IPS-15b (cell line): Measurements from ENCODE around the gene LBR.
A peak's percentile ranks its signal among the peaks of the same experiment; 100 is the strongest.
"Not testable (repeated sequence)": the region's sequence is repeated elsewhere in the genome, so short reads cannot be mapped to it uniquely, and the experiment has no call there.

Source experiments
- H3K27me3 ChIP-seq: one replicate; pipeline ENCODE4 v1.6.1; 2013; ENCODE audit warnings: low read length; ENCODE audit not compliant: control insufficient read depth, insufficient read depth
- H3K36me3 ChIP-seq: one replicate; pipeline ENCODE4 v1.6.1; 2013; ENCODE audit warnings: low read length; ENCODE audit not compliant: control insufficient read depth, insufficient read depth
- H3K4me1 ChIP-seq: one replicate; pipeline ENCODE4 v1.6.1; 2013; ENCODE audit warnings: mild to moderate bottlenecking, low read length; ENCODE audit not compliant: control insufficient read depth, insufficient read depth
- H3K4me3 ChIP-seq: one replicate; pipeline ENCODE4 v1.5.1; 2013; ENCODE audit warnings: low read depth, low read length
- H3K9ac ChIP-seq: one replicate; pipeline ENCODE4 v1.6.1; 2013; ENCODE audit warnings: low read depth, mild to moderate bottlenecking, low read length
- H3K9me3 ChIP-seq: one replicate; pipeline ENCODE4 v1.6.1; 2013; ENCODE audit warnings: mild to moderate bottlenecking, low read length; ENCODE audit not compliant: control insufficient read depth, insufficient read depth

LBR gene

DNA sequence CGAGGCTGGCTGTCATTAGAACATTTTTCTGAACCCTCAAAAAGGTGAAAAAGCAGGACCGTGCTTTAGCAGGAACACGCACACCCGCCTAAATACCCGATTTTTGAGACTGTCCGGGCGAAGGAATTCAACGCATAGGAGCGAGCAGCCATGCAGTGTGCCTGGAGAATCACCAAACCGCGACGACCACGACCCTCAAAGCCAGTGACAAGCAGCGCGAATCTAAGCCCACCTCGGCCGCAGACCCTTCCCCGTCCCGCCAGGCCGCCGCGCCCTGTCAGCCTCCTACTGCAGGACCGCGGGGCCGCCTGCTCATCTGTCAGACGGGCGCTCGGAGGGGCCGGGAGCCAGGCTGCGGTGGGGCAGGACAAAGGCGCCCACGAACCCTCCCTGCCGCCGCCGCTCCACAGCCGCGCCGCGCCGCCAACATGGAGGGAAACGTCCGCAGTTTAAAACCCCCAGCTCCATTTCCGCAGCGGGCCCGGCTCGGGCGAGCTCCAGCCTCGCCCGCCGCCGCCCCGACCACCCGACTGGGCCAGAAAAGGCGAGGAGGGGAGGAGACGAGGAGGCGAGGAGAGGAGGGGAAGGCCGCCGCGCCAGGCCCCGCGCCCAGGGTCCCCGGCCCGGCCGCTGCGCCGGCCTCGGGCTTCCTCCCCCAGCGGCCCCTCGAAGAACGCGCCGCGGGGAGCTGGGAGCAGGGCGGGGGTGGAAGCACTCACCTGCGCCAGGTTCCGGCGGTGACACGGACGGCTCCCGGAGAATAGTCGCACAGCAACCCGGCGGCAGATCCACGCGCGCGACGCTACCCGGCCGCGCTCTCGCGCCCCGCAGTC, at the start of gene LBR:
LBR (minus strand) TSS at position 804 of the 833 bp plus-strand sequence. CDS start 3,963 bp downstream, outside the sequence.
- Histone ChIP-seq H3K36me3 (peaks cover 4% of the 10 kb centered on the region), H3K9me3 (peaks cover 3% of the 10 kb centered on the region), H3K4me1 (peaks cover 11% of the 10 kb centered on the region), H3K27me3 (peaks cover 22% of the 10 kb centered on the region), H3K9ac (peak within 1 kb of the TSS; percentile 82), H3K4me3 (peak within 1 kb of the TSS; percentile 92)

DNA sequence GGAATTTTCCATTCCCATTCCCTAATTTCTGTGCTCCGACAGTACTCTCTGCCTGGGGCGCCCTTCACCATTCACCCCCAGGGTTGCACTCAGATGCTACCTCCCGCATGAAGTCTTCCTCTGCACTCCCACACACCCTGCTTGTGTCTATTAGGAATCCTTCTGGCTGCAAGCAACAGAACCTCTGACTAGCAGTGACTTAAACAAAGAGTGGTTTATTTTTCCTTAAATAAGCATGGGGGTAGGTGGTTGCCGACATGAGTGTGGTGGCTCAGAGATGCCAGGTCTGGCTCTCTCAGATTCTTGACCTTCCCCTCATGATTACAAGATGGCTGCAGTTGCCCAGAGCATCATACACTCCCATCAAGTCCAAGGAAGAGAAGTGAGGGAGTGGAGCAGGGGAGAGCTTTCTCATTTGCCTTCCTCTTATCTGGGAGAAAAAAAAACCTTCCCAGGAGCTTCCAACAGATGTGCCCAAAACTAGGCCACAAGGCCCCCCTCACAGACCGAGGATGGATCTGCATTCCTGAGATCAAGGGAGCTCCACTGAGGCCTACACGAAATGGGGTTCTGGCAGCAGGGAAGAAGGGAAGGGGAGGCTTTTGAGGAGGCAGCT, 49.6 kb upstream of the LBR start:
- Histone ChIP-seq H3K4me1 (peaks cover 4% of the 10 kb centered on the region), H3K9ac (no peak overlapping the region), H3K36me3 (no peaks in the 10 kb centered on the region), H3K4me3 (no peak overlapping the region), H3K9me3 (no peaks in the 10 kb centered on the region), H3K27me3 (no peaks in the 10 kb centered on the region)

DNA sequence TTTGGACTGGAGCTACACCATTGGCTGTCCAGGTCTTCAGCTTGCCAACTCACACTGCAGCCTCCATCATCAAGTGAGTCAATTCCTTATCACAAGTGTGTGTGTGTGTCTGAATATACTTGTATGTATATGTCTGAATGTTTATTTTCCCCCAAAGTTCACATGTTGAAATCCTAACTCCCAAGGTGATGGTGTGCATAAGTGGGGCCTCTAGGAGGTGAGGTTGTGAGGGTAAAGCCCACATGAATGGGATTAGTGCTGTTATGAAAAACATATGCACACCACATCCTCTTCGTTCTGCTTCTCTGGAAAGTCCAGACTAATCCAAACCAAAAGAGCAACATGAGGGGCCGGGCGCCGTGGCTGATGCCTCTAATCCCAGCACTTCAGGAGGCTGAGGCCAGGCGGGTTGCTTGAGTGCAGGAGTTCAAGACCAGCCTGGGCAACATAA, 48.7 kb upstream of the LBR start:
- no peak overlapping the region for H3K4me3 ChIP-seq
- peaks cover 4% of the 10 kb centered on the region for H3K4me1 ChIP-seq
- H3K9me3 ChIP-seq = no peaks in the 10 kb centered on the region
- H3K27me3 ChIP-seq = no peaks in the 10 kb centered on the region
- no peak overlapping the region for H3K9ac ChIP-seq
- no peaks in the 10 kb centered on the region for H3K36me3 ChIP-seq

DNA sequence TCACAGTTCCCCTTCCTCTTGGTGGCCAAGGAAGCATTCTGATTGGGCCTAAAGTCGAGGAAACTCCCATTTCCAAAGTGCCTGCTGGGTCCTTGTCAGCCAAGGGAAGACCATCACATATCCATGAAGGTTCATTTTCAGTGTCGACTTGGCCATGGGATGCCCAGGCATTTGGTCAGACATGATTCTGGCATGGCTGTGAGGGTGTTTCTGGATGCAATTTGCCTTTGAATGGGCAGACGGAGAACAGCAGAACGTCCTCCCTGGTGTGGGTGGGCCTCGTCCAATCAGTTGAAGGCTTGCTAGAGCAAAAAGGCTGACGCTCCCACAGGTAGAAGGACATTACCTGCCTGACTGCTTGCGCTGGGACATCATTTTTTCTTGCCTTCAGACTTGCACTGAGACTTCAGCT, 48.3 kb upstream of the LBR start:
- H3K9ac ChIP-seq = no peak overlapping the region
- H3K9me3 ChIP-seq = no peaks in the 10 kb centered on the region
- H3K4me3 ChIP-seq = no peak overlapping the region
- no peaks in the 10 kb centered on the region for H3K36me3 ChIP-seq
- peaks cover 4% of the 10 kb centered on the region for H3K4me1 ChIP-seq
- H3K27me3 ChIP-seq = no peaks in the 10 kb centered on the region

DNA sequence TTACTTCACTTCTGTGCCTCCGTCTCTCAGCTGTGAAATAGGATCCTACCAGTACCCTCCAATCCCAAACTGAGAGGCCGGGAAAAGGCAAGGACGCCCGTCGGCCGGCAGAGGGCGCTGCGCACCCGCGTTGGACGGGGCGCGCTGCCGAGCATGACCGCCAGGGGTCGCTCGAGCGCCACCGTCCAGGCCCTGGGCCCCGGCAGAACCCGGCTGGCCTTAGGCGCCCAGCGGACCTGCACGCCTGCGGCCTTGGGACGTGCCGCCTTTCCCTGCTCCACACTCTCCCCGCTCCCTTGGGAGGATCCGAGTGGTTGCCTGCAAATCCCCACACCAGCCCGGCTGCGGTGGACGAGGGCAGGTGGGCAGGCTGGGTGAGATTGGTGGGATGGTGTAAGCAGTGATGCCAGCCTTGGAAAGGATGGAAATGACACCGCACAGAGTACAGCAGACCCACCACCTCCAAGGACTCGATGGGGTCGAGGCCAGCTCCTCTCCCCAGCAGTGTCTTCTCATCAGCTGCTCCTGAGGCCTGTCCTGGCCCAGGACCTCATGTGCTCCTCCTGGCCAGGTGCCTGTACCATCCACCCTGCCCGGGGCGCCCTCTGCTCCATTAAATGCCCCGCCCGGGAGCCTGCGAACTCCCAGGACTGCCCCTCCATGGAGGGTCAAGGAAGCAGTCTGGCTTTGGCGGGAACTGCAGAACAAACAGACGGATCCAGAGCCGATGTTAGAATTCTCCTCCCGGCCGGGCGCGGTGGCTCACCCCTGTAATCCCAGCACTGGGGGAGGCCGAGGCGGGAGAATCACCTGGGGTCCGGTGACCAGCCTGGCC, 47.4 kb upstream of the LBR start:
- Histone ChIP-seq H3K4me3 (no peak overlapping the region), H3K9ac (no peak overlapping the region), H3K4me1 (peaks cover 4% of the 10 kb centered on the region), H3K27me3 (no peaks in the 10 kb centered on the region), H3K36me3 (no peaks in the 10 kb centered on the region), H3K9me3 (no peaks in the 10 kb centered on the region)

DNA sequence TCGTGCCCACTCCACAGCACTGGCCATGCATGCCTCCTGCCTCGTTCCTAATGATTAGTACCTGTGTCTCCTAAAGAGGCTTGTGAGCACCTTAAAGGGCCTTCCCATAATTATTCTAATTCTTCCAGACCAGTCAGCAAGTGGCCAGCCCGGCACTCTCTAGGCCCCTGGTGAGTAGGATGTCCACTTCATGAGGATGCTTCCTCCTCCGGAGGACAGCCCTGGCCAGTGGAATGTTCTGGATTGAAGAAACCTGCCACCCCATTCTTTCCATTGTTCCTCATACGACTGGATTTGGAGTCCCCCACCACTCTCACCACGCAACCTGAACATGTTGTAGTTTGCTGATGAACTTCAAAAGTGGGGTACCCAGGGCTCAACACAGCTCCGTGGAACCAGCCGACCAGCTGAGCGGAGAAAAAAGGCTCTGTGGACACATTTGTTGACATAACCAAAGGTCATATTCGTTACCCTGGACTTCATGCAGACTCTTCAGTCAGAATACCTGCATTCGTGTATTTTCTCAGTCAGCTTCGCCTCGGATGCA, 46.7 kb upstream of the LBR start:
- Histone ChIP-seq H3K27me3 (no peaks in the 10 kb centered on the region), H3K4me3 (no peak overlapping the region), H3K4me1 (peaks cover 4% of the 10 kb centered on the region), H3K9me3 (no peaks in the 10 kb centered on the region), H3K36me3 (no peaks in the 10 kb centered on the region), H3K9ac (no peak overlapping the region)

DNA sequence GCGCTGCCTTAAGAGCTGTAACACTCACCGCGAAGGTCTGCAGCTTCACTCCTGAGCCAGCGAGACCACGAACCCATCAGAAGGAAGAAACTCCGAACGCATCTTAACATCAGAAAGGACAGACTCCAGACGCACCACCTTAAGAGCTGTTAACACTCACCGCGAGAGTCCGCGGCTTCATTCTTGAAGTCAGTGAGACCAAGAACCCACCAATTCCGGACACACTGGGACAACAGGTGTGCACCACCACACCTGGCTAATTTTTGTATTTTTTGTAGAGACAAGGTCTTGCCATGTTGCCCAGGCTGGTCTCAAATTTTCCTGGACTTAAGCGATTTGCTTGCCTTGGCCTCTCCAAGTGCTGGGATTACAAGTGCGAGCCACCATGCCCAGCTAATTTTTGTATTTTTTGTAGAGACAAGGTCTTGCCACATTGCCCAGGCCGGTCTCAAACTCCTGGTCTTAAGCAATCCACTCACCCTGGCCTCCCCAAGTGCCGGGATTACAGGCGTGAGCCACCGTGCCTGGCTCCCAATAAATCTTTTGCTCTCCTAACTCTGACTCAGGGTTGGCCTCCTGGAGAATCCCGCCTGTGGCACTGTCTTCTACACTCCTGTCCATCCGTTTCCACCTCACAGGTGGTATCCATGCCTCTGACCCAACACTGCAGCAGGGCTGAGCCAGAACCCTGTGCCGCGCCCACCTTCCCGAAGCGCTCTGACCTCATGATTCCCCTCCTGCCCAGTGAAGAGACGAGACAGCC, 46.0 kb upstream of the LBR start:
- H3K36me3 ChIP-seq, H3K4me3 ChIP-seq, H3K9ac ChIP-seq, H3K9me3 ChIP-seq, H3K27me3 ChIP-seq, H3K4me1 ChIP-seq: not testable (repeated sequence)

DNA sequence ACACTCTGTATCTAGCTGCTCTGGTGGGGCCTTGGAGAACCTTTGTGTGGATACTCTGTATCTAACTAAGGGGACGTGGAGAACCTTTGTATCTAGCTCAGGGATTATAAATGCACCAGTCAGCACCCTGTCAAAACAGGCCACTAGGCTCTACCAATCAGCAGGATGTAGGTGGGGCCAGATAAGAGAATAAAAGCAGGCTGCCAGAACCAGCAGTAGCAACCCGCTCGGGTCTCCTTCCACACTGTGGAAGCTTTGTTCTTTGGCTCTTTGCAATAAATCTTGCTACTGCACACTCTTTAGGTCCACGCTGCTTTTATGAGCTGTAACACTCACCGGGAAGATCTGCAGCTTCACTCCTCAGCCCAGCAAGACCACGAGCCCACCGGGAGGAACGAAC, 45.4 kb upstream of the LBR start:
- not testable (repeated sequence) for H3K9me3 ChIP-seq, H3K9ac ChIP-seq, H3K36me3 ChIP-seq, H3K4me1 ChIP-seq, H3K4me3 ChIP-seq, H3K27me3 ChIP-seq

DNA sequence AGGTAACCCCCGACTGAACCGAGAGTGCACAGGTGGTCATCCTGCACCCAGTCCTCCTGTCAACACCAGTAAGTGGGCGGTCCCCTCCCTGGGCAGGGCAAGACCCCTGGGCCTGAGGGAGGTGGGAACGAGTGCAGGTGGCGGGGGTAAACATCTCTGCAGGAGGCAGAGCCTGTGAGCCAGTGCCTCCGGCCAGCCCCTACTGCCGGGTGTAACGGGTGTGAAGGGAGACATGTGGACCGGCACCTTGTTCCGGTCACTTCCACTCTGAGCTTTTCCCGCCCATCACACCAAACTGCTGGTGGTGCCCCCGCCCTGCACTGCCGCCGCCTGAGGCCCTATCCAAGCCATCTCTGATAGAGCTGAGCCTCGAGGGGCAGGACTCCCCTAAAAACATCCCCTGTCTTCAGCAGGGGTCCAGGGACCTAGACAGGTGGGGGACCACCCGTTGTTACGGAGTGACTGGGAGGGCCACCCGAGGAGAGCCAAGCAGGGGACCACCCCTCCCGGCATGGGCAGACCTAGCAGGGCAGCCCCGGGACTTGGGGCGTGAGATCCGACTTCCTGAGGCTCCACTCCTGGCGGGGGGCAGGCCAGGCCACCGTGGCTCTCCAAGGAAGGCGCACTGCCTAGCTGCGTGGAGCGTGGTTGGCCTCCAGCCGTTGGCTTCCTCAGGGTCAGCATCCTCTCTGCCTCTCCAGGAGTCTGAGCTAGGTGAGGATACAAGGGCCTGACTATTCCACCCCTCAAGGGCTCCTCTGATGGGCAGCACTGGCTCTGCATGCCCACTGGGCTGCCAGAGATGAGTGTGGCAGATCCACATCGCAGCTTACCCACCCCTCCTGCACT, 43.8 kb upstream of the LBR start:
- Histone ChIP-seq H3K4me3 (no peak overlapping the region), H3K36me3 (no peaks in the 10 kb centered on the region), H3K4me1 (peaks cover 4% of the 10 kb centered on the region), H3K27me3 (no peaks in the 10 kb centered on the region), H3K9ac (no peak overlapping the region), H3K9me3 (no peaks in the 10 kb centered on the region)

DNA sequence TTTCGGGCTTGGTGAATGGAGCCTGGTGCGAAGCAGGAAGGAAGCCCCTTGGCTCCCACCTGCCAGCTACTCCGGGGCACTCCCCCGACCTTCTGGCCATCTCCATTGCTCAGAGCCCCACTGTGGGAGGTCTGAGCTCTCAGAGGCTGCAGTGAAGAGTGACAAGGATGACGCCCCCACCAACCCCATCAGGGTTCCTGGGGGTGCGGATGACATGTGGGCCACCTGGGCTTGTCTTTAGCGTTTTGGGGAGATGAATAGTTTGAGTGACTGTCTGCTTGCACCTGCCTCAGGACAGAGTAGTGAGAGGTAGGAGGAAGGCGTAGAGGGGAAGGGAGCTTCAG, 43.2 kb upstream of the LBR start:
- Histone ChIP-seq H3K27me3 (no peaks in the 10 kb centered on the region), H3K9ac (no peak overlapping the region), H3K4me1 (peaks cover 4% of the 10 kb centered on the region), H3K36me3 (no peaks in the 10 kb centered on the region), H3K9me3 (no peaks in the 10 kb centered on the region), H3K4me3 (no peak overlapping the region)
